Lower lobe of right lung (tissue), 2 donors: ENCODE measurements around the gene FBXL4. TPM values are rescaled to one million over a fixed set of nuclear protein-coding genes. Genes with fewer than 3 reads are reported as not detected.

Experiments used
- ATAC-seq, 2 donors: fragments of 200-7000 bp; cut with Tn5 transposase; one replicate each; pipeline ENCODE4 v1.9.1; 2020 to 2022; ENCODE audit warnings: mild to moderate bottlenecking in 2 of 2, moderate library complexity in 2 of 2
- DNase-seq: peaks from one replicate; pipeline ENCODE4 v3.0.0-alpha.2; 2020
- H3K27ac ChIP-seq: fragments of 200-600 bp; one replicate; pipeline ENCODE4 v1.8.0; 2022
- H3K27me3 ChIP-seq: fragments of 200-600 bp; one replicate; pipeline ENCODE4 v1.8.0; 2022; ENCODE audit warnings: low read depth
- H3K36me3 ChIP-seq: fragments of 200-600 bp; one replicate; pipeline ENCODE4 v1.8.0; 2022; ENCODE audit warnings: mild to moderate bottlenecking
- H3K4me1 ChIP-seq: fragments of 200-600 bp; one replicate; pipeline ENCODE4 v1.8.0; 2022
- H3K4me3 ChIP-seq: fragments of 200-600 bp; one replicate; pipeline ENCODE4 v1.8.0; 2022; ENCODE audit warnings: mild to moderate bottlenecking
- H3K9me3 ChIP-seq: fragments of 200-600 bp; one replicate; pipeline ENCODE4 v1.8.0; 2022
- intact Hi-C: fragments of 100-400 bp; cut with DNase I; formaldehyde crosslinking; loops from one replicate; pipeline ENCODE4 v1.11.0; 2022
- total RNA-seq: library from RNA; stranded (reverse); fragmentation: NEBNext Ultra II Directional; extraction: Animal tissue kit (Norgen Biotek cat#: 25700); gene quantifications from one replicate; pipeline ENCODE4 v1.2.1, GENCODE V29; 2021
- TF ChIP-seq, protein P1 (sequence below): fragments of 200-600 bp; IDR thresholded peaks from one replicate; pipeline ENCODE4 v1.8.0; 2022; ENCODE audit warnings: antibody characterized with exemption, mild to moderate bottlenecking
- donor health status: DM: no; HTN: yes; CAD: no; lungs with severe emphysema.

Gene FBXL4
- total RNA-seq, 1 donor from 2014 or later = 21.1 TPM

DNA sequence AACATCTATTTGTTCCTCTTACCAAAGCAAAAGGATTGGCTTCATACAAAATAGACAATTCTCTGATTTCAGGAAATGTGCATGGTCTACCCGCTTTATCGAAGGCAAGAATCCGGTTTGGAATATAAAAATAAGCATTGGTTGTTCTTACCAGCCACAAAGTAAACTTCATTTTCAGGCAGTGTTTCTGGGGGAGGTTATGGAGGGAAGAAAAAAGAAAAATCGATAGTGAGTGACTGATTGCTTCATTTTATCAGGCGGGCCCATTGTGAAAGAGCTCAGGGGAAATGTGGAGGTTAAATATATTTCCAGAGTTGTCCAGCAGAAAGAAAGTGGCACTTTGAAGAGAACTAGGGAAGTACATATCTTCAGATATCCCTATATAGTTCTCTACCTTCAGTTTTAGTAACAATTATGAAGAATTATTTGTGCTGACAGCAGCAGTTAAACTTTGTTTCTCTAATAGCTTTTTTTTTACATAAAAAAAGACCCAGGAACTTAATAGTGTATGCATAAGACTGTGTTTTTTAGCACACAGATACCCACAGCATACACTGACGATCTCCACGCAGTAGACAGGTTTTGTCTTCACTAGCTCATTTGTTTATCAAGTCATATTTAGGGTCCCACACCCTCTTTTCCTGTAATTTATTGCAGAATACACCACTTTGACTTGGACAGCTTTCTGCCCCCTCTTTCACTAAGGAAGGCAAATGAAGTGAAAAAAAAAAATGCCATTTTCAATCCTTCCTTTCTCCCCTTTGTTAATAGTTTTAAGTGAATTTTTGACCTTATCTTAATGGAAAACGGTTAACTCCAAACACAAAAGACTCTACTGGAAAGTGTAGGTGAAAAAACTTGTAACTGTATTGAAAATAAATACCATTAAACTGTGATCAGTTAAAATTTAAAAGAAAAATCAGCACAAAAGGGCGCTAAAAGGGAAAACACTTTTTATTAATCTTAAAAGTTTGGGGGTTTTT lies 110.5 kb downstream of the FBXL4 start:
- H3K36me3 ChIP-seq = no peaks in the 10 kb centered on the region
- H3K27ac ChIP-seq = no peak overlapping the region
- TF ChIP-seq, protein P1, sequence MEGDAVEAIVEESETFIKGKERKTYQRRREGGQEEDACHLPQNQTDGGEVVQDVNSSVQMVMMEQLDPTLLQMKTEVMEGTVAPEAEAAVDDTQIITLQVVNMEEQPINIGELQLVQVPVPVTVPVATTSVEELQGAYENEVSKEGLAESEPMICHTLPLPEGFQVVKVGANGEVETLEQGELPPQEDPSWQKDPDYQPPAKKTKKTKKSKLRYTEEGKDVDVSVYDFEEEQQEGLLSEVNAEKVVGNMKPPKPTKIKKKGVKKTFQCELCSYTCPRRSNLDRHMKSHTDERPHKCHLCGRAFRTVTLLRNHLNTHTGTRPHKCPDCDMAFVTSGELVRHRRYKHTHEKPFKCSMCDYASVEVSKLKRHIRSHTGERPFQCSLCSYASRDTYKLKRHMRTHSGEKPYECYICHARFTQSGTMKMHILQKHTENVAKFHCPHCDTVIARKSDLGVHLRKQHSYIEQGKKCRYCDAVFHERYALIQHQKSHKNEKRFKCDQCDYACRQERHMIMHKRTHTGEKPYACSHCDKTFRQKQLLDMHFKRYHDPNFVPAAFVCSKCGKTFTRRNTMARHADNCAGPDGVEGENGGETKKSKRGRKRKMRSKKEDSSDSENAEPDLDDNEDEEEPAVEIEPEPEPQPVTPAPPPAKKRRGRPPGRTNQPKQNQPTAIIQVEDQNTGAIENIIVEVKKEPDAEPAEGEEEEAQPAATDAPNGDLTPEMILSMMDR = no peak
- ATAC-seq = no peak
- intact Hi-C loops = no loop called here
- H3K9me3 ChIP-seq = no peaks in the 10 kb centered on the region
- no peak for DNase-seq
- peaks cover 90% of the 10 kb centered on the region for H3K27me3 ChIP-seq
- H3K4me1 ChIP-seq = peaks cover 37% of the 10 kb centered on the region
- no peak overlapping the region for H3K4me3 ChIP-seq

DNA sequence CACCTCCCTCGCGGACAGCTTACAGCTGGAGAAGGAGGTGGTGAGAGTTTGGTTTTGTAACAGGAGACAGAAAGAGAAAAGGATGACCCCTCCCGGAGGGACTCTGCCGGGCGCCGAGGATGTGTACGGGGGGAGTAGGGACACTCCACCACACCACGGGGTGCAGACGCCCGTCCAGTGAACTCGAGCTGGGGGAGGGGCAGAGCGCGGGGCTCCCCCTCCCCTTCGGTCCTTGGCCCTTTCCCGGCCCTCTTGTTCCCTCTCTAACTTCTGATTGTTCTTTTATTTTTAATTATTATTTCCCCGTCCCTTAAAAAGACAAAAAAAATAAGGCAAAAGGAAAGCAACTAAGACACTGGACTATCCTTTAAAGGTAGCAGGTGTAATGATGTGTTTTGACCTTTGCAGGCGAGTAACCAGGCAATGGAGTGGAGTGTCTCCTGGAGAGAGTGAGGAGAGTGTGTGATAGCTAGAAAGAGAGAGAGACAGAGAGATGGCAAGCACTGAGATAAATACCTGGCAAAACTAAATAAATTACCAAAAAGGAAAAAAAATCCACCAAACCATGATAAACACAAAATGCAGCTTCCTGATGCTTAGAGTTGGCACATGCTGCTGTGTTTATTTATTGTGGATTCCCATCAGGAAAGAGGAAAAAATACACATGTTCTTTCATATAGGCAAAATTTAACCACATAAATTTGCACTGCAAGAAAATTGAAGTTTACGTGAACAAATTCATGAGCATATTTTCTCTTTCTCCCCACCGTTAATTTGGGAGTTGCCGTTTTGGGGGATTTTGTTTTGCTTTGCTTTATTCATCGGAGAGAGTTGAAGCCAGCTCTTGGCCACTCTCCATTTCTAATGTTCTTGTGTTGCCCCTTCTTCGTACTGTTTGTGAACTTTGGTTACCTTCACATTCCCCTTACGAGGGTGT lies 111.5 kb downstream of the FBXL4 start:
- no peaks in the 10 kb centered on the region for H3K36me3 ChIP-seq
- H3K27ac ChIP-seq = no peak overlapping the region
- H3K9me3 ChIP-seq = no peaks in the 10 kb centered on the region
- TF ChIP-seq, protein P1 = no peak
- intact Hi-C loops = no loop called here
- DNase-seq = no peak
- peak overlapping the region; percentile 62 for H3K4me3 ChIP-seq
- H3K4me1 ChIP-seq = peaks cover 47% of the 10 kb centered on the region
- H3K27me3 ChIP-seq = peaks cover 90% of the 10 kb centered on the region
- no peak for ATAC-seq

DNA sequence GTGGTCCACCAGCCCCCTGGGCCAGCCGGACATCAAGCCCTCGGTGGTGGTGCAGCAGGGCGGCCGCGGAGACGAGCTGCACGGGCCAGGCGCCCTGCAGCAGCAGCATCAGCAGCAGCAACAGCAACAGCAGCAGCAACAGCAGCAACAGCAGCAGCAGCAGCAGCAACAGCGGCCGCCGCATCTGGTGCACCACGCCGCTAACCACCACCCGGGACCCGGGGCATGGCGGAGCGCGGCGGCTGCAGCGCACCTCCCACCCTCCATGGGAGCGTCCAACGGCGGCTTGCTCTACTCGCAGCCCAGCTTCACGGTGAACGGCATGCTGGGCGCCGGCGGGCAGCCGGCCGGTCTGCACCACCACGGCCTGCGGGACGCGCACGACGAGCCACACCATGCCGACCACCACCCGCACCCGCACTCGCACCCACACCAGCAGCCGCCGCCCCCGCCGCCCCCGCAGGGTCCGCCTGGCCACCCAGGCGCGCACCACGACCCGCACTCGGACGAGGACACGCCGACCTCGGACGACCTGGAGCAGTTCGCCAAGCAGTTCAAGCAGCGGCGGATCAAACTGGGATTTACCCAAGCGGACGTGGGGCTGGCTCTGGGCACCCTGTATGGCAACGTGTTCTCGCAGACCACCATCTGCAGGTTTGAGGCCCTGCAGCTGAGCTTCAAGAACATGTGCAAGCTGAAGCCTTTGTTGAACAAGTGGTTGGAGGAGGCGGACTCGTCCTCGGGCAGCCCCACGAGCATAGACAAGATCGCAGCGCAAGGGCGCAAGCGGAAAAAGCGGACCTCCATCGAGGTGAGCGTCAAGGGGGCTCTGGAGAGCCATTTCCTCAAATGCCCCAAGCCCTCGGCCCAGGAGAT lies 112.4 kb downstream of the FBXL4 start:
- peaks cover 90% of the 10 kb centered on the region for H3K27me3 ChIP-seq
- no peaks in the 10 kb centered on the region for H3K36me3 ChIP-seq
- no peak overlapping the region for H3K27ac ChIP-seq
- H3K9me3 ChIP-seq = no peaks in the 10 kb centered on the region
- intact Hi-C loops = no loop called here
- peaks cover 52% of the 10 kb centered on the region for H3K4me1 ChIP-seq
- TF ChIP-seq, protein P1 = no peak
- H3K4me3 ChIP-seq = peak overlapping the region; percentile 62
- ATAC-seq = no peak
- no peak for DNase-seq

DNA sequence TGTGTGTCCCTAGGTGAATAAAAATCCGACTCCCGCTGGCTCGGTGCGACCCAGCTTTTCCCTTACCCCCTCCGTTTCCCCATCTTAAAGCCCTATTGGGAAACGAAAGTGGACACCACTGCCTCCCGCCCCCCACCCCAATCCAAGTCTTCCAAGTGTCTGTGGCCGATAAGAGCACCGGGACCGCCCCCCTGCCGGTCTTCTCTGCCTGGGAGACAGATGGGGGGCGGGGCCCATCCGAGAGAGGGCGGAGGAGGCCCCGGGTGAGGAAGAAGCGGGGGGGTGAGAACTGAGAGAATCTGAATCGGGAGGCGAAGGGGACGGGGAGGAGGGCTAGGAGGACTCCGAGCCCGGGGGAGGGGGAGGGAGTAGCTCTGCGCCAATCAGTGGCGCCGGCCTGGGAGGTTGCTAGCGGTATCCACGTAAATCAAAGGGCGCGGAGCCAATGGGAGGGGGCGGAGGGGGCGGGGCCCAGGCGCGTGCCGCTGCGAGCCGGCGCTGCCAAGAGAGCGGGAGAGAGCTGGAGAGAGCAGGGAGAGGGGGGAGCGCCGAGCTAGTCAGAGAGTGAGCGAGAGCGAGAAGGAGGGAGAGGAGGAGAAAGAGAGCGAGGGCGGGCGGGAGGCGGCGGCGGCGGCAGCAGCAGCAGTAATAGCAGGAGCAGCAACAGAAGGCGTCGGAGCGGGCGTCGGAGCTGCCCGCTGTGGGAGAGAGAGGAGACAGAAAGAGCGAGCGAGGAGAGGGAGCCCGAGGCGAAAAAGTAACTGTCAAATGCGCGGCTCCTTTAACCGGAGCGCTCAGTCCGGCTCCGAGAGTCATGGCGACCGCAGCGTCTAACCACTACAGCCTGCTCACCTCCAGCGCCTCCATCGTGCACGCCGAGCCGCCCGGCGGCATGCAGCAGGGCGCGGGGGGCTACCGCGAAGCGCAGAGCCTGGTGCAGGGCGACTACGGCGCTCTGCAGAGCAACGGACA lies 113.4 kb downstream of the FBXL4 start, which contains the start of gene POU3F2:
TSS of gene POU3F2 (plus strand) at position 515 of the 972 bp plus-strand sequence. CDS start at position 815, 300 bp downstream.
- no peaks in the 10 kb centered on the region for H3K36me3 ChIP-seq
- H3K4me3 ChIP-seq = peak within 1 kb of the TSS; percentile 62
- H3K27ac ChIP-seq = no peak within 1 kb of the TSS
- peak; percentile 81 for DNase-seq
- intact Hi-C loops = no loop called here
- TF ChIP-seq, protein P1 = no peak
- no peaks in the 10 kb centered on the region for H3K9me3 ChIP-seq
- ATAC-seq = peak; percentile 84 to 88
- peaks cover 90% of the 10 kb centered on the region for H3K27me3 ChIP-seq
- H3K4me1 ChIP-seq = peaks cover 52% of the 10 kb centered on the region
